ENCODE measurements around the gene GGTLC3.
"Not testable (repeated sequence)": the region's sequence is repeated elsewhere in the genome, so short reads cannot be mapped to it uniquely, and the experiment has no call there.

The GGTLC3 gene

GRCh38 chr22:18513454-18513853 lies 4.5 kb downstream of the GGTLC3 start:
- DNase-seq (ENCODE audit: low spot score), result not testable (repeated sequence)

- DNase-seq (ENCODE audit: low spot score), result not testable (repeated sequence)
Measured at GRCh38 chr22:18512378-18512777, 5.6 kb downstream of the GGTLC3 start.

- not testable (repeated sequence) for DNase-seq (ENCODE audit: low spot score)
Measured at GRCh38 chr22:18511327-18511726, 6.6 kb downstream of the GGTLC3 start.

GRCh38 chr22:18496227-18496626 lies 21.7 kb downstream of the GGTLC3 start:
- DNase-seq (ENCODE audit: low spot score), result not testable (repeated sequence)

Measured in hematopoietic multipotent progenitor cell treated with erythropoietin and hydrocortisone succinate and interleukin-3 and kit ligand, for 17 days (in vitro differentiated cells).